GM19351 (cell line): ENCODE results near the gene RNF11.

Experiments
- ATAC-seq: cut with Tn5 transposase; IDR thresholded peaks from one replicate; pipeline ENCODE4 v1.9.1; 2021; ENCODE audit warnings: mild to moderate bottlenecking, moderate library complexity; ENCODE audit not compliant: unreplicated experiment

RNF11 gene

DNA sequence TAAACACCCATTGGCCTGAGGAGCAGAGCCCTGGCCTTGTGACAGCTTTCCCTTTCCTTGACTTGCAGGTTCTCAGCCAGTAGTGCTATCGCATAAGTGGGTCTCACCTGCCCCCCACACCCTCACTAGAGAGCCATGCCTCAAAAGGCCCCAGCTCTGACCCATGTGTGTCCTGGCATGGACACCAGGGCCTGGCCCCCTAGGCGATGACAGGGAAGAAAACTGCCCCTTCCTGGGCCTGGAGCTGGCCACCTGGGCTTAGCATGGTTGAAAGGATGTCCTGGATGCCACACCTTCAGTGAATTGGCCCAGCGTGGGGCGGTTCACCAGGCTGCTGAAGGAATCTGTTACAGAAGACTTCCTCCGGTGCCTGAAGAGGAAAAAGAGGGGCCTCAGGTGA lies 75.8 kb downstream of the RNF11 start:
- no peak for ATAC-seq

DNA sequence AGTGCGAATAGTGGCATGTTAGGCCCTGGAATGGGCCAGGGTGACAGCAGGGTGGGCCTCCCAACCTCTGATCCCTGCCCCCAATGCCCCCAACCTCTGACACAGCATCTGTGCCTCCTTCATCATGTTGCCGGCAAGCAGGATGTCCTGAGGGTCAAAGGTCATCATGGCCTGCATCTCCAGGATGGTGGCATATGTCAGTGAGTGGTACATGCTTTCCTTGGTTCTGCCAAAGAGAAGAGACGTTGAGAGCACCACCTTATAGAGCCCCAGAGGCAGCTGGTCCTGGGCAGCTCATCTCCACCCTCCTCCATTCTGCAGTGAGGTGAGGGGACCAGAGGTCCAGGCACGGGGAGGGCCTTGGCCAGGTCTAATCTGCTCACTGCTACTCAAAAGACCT lies 76.6 kb downstream of the RNF11 start:
- ATAC-seq = no peak

DNA sequence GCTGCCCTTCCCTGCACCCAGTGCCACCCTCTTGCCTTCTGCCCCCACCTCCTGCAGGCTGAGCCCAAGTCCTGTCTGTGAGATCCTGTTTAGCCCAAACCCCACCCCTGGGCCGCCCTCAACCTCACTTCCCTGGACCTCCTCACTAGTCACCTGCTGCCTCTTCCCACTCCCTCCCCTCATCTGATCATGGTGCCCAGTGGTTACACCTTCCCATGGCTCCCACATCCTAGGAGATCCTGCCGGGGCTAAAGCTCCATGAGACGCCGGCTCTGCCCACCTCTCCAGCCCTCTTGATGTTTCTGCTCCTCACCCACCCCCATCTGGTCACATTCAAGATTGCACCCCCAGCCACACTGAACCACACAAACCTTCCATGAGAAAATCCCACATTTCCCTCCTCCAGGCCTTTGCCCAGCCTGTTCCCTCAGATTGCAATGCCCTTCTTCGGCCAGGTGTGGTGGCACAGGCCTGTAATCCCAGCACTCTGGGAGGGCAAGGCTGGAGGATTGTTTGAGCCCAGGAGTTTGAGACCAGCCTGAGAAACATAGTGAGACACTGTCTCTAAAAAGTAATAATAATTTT lies 77.3 kb downstream of the RNF11 start:
- no peak for ATAC-seq

DNA sequence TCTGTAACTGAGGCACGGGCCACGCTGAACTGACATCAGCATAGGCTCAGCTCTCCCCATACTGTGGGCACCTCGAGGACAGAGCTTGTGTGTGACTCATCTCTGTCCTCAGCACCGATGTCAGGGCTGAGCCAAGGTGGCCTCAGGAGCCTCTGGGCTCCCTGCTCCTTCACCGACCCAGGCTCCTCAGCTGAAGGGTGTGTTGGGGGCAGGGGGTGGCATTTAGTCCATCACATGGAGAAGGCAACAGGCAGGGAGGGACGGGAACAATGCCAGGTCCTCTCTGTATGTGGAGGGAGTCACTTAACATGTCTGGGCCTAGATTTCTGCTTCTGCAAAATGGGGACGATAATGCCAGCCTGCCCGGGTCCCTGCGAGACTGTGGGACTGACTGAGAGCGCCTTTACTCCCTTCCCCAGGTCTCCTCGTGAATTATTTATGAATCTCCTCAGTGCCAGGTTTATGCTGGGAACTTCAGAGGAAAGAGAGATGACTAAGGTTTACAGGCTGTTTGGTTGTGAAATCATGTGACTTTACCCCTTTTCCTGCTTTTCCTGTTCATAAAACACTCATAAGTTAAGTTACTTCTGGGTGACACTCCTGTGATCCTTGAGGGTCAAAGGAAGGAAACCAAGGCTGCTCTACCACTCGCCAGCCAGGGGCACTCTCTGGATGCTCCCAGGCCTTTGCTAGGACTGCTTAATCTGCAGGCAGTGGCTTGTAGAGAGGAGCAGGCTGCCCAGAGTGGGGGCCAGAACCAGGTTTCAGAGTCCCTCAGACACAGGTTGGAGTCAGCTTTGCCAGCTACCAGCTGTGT lies 78.1 kb downstream of the RNF11 start:
- no peak for ATAC-seq

DNA sequence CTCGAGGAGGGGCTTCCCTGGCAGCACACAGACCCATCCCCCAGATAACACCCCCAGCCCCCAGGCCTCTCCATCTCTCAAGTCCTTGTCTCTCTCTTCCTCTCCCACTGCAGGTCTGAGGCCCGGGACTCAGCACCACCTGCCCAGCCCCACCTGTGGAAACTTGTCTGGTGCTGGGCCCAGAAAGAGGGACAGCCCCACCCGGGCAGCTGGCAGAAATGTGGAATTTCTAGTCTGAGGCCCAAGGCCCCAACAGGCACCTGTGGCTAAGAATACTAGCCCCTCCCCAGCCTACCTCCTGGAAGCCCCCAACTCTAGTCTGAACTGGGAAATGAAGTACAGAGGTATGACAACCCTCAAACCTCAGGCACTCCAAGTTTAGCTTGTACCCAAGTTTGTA lies 78.9 kb downstream of the RNF11 start:
- ATAC-seq = no peak

DNA sequence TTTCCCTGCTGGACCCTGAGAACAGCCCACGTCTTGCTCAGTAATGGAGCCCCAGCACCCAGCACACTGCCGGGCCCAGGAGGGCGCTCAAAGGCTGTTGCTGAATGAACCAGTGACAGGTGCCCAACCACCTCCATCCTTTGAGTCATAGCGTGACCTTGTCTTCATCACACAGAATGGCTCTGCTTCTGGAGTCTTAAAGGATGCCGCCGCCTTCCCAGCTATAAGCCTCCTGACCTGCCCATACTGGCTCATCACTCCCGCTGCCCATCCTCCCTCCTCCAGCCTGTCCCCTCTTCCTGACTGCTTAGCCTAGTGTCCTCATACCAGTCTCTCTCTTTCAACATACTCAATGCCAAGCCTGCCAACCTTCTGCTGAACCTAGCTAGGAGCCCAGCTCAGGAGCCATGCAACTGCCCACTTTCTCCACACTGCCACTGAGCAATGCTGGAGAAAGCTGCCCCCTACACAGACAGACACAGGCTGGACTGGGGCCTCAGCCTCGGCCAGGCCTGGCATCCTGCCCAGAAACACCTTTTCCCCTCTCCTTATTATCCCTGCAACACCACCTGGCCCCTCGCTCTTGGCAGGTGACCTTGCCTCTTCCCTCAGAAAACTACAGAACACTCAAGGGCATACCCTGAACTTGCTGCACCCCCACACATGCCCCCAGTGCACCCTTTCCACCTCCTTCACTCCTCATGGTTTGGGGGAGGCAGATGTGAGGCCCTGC lies 80.2 kb downstream of the RNF11 start:
- ATAC-seq = no peak

DNA sequence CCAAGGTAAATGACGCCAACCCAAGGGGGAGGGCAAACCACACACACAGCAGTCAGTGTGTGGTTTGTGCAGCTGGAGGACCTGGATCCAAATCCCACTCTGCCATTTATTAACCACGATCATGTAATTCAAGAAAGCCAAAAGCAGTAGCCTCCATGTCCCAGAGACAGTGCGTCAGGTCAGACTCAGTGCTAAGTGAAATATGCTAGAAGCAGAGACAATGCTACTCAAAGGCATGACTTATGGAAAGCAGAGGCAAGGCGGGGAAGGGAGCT lies 80.7 kb downstream of the RNF11 start:
- ATAC-seq = no peak

DNA sequence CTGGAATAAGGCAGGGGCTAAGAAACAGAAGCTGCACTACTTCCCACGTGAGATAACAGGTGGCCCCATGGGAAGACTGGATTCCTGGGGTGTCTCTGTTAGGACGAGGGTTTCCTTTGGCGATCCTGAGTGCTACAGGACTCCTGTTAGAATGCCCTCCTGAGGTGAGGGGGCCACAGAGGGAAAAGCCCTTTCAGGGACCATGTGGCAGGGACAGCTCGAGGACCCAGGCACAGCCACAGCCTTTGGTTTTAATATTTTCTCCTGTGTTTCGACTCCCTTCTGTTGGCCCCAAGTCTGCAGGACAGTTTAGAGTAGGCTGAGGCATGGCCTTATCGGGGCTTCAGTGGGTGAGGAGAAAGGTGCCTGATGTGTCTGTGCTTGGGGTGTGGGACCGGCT lies 81.7 kb downstream of the RNF11 start:
- ATAC-seq = no peak

DNA sequence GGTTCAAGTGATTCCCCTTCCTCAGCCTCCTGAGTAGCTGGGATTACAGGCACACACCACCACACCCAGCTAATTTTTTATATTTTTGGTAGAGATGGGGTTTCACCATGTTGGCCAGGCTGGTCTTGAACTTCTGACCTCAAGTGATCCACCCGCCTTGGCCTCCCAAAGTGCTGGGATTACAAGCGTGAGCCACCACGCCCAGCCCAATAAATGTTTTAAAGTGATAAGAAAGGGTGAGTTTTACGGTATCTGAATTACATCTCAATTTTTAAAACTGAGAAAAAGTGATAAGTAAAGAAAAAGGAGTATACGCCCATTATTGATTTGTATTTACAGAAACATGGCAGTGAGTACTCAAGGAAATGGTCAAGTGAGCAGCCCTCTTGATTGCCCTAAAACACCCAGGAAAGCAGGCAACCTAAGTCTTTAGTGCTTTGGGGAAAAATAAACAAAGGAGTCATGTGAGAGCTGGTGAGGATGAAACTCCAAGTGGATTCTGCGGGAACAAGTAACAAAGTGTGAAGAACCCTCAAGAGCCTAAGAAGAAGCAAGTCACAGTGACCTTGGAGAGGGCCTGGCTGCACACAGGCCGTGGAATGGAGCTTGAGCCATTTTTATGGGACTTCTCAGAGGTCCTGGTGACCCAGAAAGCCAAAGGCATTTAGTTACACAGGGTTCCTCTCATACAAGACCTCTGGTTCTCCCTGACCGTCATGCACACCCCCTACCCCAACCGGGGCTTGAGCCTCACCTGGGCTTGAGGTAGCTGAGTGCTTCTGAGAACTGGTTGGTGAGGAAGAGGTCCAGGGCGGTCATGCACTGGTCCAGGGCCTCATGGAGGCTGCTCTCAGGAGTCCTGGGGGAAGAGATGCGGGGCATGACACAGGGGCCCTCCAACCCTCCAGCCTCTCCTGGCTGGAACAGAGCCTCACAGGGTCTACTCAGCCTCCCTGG lies 85.2 kb downstream of the RNF11 start:
- ATAC-seq = no peak

DNA sequence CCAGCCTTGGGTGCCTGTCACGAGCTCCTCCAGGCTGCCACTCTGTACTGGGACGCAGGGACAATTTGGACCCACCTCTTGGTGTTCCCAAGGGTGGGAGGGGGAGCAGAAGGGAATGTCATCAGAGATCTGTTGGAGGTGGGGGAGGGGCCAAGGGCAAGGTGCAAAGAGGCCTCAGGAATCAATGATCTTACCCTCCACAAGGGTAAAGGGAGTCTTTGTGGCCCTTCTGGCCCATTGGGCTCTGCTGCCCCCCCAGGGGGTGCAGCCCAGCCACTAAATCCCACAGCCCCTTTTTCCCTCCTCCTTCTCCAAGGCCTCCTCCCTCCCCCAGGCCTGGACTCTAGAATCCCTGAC lies 85.8 kb downstream of the RNF11 start:
- ATAC-seq = no peak

DNA sequence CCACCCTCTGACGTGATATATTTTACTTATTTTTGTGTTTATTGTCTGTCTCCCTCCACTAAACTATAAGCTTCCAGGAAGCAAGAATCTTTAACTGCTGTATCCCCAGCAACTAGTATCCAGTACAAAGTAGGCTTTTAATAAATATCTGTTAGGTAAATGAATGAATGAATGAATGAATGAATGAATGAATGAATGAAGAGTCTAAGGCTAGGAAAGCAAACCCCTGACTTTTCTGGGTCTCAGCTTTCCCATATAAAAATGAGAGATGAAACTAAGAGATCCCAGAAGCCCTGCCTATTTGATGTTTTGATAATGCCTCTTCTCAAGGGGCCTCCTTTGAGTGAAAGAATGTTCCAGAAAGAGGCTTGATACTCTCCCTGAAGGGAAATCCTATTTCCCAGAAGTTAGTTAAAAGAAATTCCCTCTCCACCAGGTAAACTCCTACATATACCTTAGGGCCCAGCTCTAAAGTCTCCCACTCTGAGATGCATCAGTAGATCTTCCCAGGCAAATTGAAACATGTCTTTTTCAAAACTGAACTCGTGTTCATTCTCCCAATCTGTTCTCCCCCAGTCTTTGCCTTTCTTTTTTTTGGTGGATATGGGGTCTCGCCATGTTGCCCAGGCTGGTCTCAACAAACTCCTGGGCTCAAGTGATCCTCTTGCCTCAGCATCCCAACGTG lies 86.5 kb downstream of the RNF11 start:
- ATAC-seq = no peak
